Keratinocyte (primary cell): ENCODE measurements around the gene RBMX. TPM values are rescaled to one million over a fixed set of nuclear protein-coding genes. Genes with fewer than 3 reads are reported as not detected.

Source experiments
- DNase-seq: peaks from one replicate; pipeline ENCODE4 v3.0.0-alpha.2; 2011; ENCODE audit warnings: low read depth, missing footprints, low spot score
- FAIRE-seq: peaks from 2 replicates; lab custom pipeline; 2011; peaks lifted over from hg19 to GRCh38; lab: Jason Lieb, UNC
- H2AFZ ChIP-seq: 2 replicates; pipeline ENCODE4 v1.6.0; 2012; ENCODE audit warnings: low read length, control low read depth, inconsistent platforms; ENCODE audit not compliant: control insufficient read depth
- H3K27ac ChIP-seq: 2 replicates; pipeline ENCODE4 v1.5.1; 2011; ENCODE audit warnings: low read length; ENCODE audit not compliant: control insufficient read depth, insufficient read depth
- H3K27me3 ChIP-seq: 3 replicates; pipeline ENCODE4 v1.6.0; 2011; ENCODE audit warnings: low read length; ENCODE audit not compliant: control insufficient read depth, insufficient read depth; ENCODE audit errors: extremely low read depth
- H3K36me3 ChIP-seq, 2 experiments: 2 replicates in 1 of 2; 3 replicates in 1 of 2; pipeline ENCODE4 v1.5.1; 2011; ENCODE audit warnings: low read length in 2 of 2, mild to moderate bottlenecking in 1 of 2; ENCODE audit not compliant: control insufficient read depth in 2 of 2, insufficient read depth in 2 of 2; ENCODE audit errors: extremely low read depth in 1 of 2
- H3K4me1 ChIP-seq: 3 replicates; pipeline ENCODE4 v1.5.1; 2011; ENCODE audit warnings: low read length; ENCODE audit not compliant: control insufficient read depth, insufficient read depth; ENCODE audit errors: extremely low read depth
- H3K4me2 ChIP-seq: 3 replicates; pipeline ENCODE4 v1.6.0; 2011; ENCODE audit warnings: low read depth, low read length; ENCODE audit not compliant: control insufficient read depth, insufficient read depth; ENCODE audit errors: extremely low read depth
- H3K4me3 ChIP-seq, 3 experiments: fragments of 200-600 bp in 1 of 3; sonication (generic) in 1 of 3; 2 replicates in 2 of 3; 3 replicates in 1 of 3; pipeline ENCODE4 v1.5.1; 2011 to 2016; ENCODE audit warnings: low read length in 3 of 3, mild to moderate bottlenecking in 3 of 3, control low read depth in 2 of 3, inconsistent platforms in 1 of 3, low read depth in 1 of 3, mixed read lengths in 1 of 3, mixed run types in 1 of 3, moderate library complexity in 1 of 3; ENCODE audit not compliant: control insufficient read depth in 2 of 3, insufficient read depth in 2 of 3; ENCODE audit errors: extremely low read depth in 1 of 3
- H3K79me2 ChIP-seq: 2 replicates; pipeline ENCODE4 v1.6.0; 2012; ENCODE audit warnings: low read length; ENCODE audit not compliant: control insufficient read depth, insufficient read depth
- H3K9ac ChIP-seq: 3 replicates; pipeline ENCODE4 v1.6.0; 2011; ENCODE audit warnings: low read length; ENCODE audit not compliant: control insufficient read depth, insufficient read depth; ENCODE audit errors: extremely low read depth
- H3K9me1 ChIP-seq: 3 replicates; pipeline ENCODE4 v1.6.0; 2011; ENCODE audit warnings: low read length; ENCODE audit not compliant: control insufficient read depth, insufficient read depth; ENCODE audit errors: extremely low read depth
- H3K9me3 ChIP-seq: 2 replicates; pipeline ENCODE4 v1.5.1; 2012; ENCODE audit warnings: low read depth, low read length; ENCODE audit not compliant: control insufficient read depth
- H4K20me1 ChIP-seq: 3 replicates; pipeline ENCODE4 v1.6.0; 2011; ENCODE audit warnings: low read length; ENCODE audit not compliant: control insufficient read depth, insufficient read depth; ENCODE audit errors: extremely low read depth
- CTCF ChIP-seq, 3 experiments: IDR thresholded peaks in 1 of 3; conservative IDR thresholded peaks in 1 of 3; optimal IDR thresholded peaks in 1 of 3; 2 replicates in 2 of 3; 3 replicates in 1 of 3; pipeline versions ENCODE3 to v1.5.1; 2011; ENCODE audit warnings: low read length in 3 of 3, mild to moderate bottlenecking in 3 of 3, moderate library complexity in 2 of 3, control low read depth in 1 of 3, inconsistent platforms in 1 of 3; ENCODE audit not compliant: insufficient read depth in 2 of 3; ENCODE audit errors: extremely low read depth in 1 of 3
- EZH2 ChIP-seq: IDR thresholded peaks from one replicate; pipeline ENCODE4 v1.6.1; 2012; ENCODE audit warnings: inconsistent platforms, mild to moderate bottlenecking, low read length, moderate library complexity
- dilution Hi-C: fragments of 300-500 bp; cut with MboI; formaldehyde crosslinking; loops from one replicate; pipeline ENCODE4 v1.7.0; 2020; ENCODE audit warnings: low sequenced_read_pairs; ENCODE audit not compliant: extremely low pct_ligation_motif_present
- polyA plus RNA-seq, 5 experiments: library from polyadenylated mRNA; depleted of rRNA in 3 of 5; stranded (reverse) in 3 of 5; stranded (forward) in 1 of 5; unstranded in 1 of 5; fragments of >200 nt; gene quantifications; 1 replicate in 1 of 5; 2 replicates in 3 of 5; 3 replicates in 1 of 5; pipeline versions ENCODE4 v1.2.1 to v1.2.3, GENCODE V29; 2011 to 2012; ENCODE audit warnings: missing spikeins in 2 of 5, low read depth in 1 of 5, low replicate concordance in 1 of 5

RBMX gene
- polyA plus RNA-seq, 1 donor (not counting 4 experiments of a cell fraction or from before 2014, with no cell fraction given), result 151 TPM

DNA sequence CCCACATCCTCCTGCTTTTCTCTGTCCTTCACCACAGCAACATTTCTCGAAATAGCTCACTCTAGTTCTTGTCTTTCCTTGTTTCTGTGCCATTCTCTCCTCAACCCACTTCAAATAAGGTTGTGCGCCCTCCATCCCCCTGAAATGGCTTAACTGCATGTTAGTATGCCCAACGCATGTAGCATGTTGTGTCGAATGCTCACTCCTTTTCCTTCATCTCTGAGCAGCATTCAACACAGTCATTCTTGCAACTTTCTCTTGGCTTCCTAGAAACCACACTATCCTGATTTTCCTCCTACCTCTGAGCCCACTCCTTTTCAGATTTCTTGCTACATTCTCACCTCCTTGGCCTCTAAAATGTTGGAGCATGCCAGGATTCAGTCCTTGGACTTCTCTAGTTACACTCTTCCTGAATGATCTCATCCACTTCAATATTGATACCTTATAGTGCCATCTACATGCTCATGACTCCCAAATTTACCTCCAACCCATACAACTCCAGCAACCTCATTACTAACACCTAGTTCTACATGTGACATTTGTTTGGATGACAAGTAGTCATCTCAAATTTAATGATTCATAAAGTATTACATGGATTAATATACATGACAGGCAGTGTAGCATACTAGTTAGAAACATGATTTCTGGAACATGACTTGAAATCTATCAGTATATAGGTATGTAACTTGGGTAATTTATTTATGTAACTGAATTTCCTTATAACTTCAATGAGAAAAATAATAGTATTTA lies 22.3 kb downstream of the RBMX start:
- Histone ChIP-seq H3K27ac (no peak overlapping the region), H3K4me1 (no peaks in the 10 kb centered on the region), H2AFZ (no peak overlapping the region), H3K79me2 (no peaks in the 10 kb centered on the region), H3K9ac (no peak overlapping the region), H4K20me1 (no peaks in the 10 kb centered on the region), H3K27me3 (no peaks in the 10 kb centered on the region), H3K9me3 (no peaks in the 10 kb centered on the region), H3K36me3 (no peaks in the 10 kb centered on the region), H3K4me2 (no peak overlapping the region), H3K9me1 (no peaks in the 10 kb centered on the region), H3K4me3 (no peak overlapping the region)
- dilution Hi-C loops, result no loop called here
- no peak for DNase-seq
- no peak for FAIRE-seq
- no peak for TF ChIP-seq EZH2
- TF ChIP-seq CTCF (optimal IDR thresholded peaks at IDR 0.05 in 1 of 3, IDR thresholded peaks at IDR 0.05 in 1 of 3, conservative IDR thresholded peaks at IDR 0.05 in 1 of 3; ENCODE audit: extremely low read depth in 1 of 3, insufficient read depth in 2 of 3, low read length in 3 of 3), result no peak

DNA sequence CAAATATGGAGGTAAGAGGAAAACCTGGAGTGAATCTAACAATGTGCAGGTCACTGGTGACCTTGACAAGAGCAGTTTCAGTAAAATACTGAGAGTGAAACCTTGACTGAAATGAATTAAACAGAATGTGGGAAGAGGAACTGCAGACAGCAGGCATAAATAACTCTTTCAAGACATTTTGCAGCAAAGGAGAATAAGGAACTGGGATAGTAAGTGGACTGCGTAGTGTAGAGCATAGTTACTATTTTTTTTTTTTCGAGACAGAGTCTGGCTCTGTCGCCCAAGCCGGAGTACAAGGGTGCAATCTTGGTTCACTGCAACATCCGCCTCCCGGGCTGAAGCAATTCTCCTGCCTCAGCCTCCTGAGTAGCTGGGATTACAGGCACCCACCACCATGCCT lies 24.0 kb downstream of the RBMX start:
- no peak overlapping the region for H2AFZ ChIP-seq
- TF ChIP-seq CTCF (optimal IDR thresholded peaks at IDR 0.05 in 1 of 3, IDR thresholded peaks at IDR 0.05 in 1 of 3, conservative IDR thresholded peaks at IDR 0.05 in 1 of 3; ENCODE audit: extremely low read depth in 1 of 3, insufficient read depth in 2 of 3, low read length in 3 of 3) (no peak), EZH2 (no peak)
- dilution Hi-C loops, result no loop called here
- H3K27me3 ChIP-seq, result no peaks in the 10 kb centered on the region
- H3K9me3 ChIP-seq, result no peaks in the 10 kb centered on the region
- no peaks in the 10 kb centered on the region for H3K4me1 ChIP-seq
- no peak for DNase-seq
- no peak overlapping the region for H3K4me2 ChIP-seq
- H3K4me3 ChIP-seq, result no peak overlapping the region
- no peak overlapping the region for H3K9ac ChIP-seq
- H4K20me1 ChIP-seq, result no peaks in the 10 kb centered on the region
- H3K9me1 ChIP-seq, result no peaks in the 10 kb centered on the region
- H3K36me3 ChIP-seq, result no peaks in the 10 kb centered on the region
- no peaks in the 10 kb centered on the region for H3K79me2 ChIP-seq
- H3K27ac ChIP-seq, result no peak overlapping the region
- no peak for FAIRE-seq
